Activated CD4-positive, alpha-beta T cell treated with anti-CD3 and anti-CD28 coated beads, Interleukin-2, amount 10 ng/mL, durations not matched to agents 24 days and 14 days (primary cell): ENCODE measurements around the gene OSTC. TPM values are rescaled to one million over a fixed set of nuclear protein-coding genes. Genes with fewer than 3 reads are reported as not detected.

ENCODE experiments used
- DNase-seq: peaks from one replicate; pipeline ENCODE4 v3.0.0; 2022
- H3K27ac Mint-ChIP-seq: one replicate; pipeline ENCODE4 v1.8.0; 2022; ENCODE audit warnings: mild to moderate bottlenecking, mixed read lengths
- H3K27me3 Mint-ChIP-seq: one replicate; pipeline ENCODE4 v1.8.0; 2022; ENCODE audit warnings: mixed read lengths
- H3K36me3 Mint-ChIP-seq: one replicate; pipeline ENCODE4 v1.8.0; 2022; ENCODE audit warnings: low read depth, mild to moderate bottlenecking, mixed read lengths
- H3K4me1 Mint-ChIP-seq: one replicate; pipeline ENCODE4 v1.8.0; 2021; ENCODE audit warnings: mixed read lengths
- H3K4me3 Mint-ChIP-seq: one replicate; pipeline ENCODE4 v1.8.0; 2022; ENCODE audit warnings: mild to moderate bottlenecking, moderate library complexity, mixed read lengths
- H3K9me3 Mint-ChIP-seq: one replicate; pipeline ENCODE4 v1.8.0; 2021; ENCODE audit warnings: mixed read lengths
- intact Hi-C: fragments of 100-400 bp; cut with micrococcal nuclease; formaldehyde crosslinking; loops from one replicate; pipeline ENCODE4 v1.15.1; 2023
- total RNA-seq: library from RNA; stranded (reverse); gene quantifications from 2 replicates; pipeline ENCODE4 v1.2.3, GENCODE V29; 2022

Gene OSTC
- total RNA-seq, 1 donor from 2014 or later, result 91.2 TPM

- intact Hi-C loops, result loop anchor here (10.0 kb wide), 1 partner anchor 1190 kb away; the partner anchor contains the start of gene GAR1
- Mint-ChIP-seq H3K9me3 (no peaks in the 10 kb centered on the region), H3K36me3 (peaks cover 76% of the 10 kb centered on the region), H3K4me3 (peak overlapping the region; percentile 93), H3K4me1 (peaks cover 40% of the 10 kb centered on the region), H3K27ac (peak overlapping the region; percentile 51), H3K27me3 (no peaks in the 10 kb centered on the region)
- DNase-seq, result no peak
Measured at GRCh38 chr4:108624263-108625056, 25.9 kb upstream of the OSTC start.

- intact Hi-C loops, result loop anchor here (10.0 kb wide), 1 partner anchor 1189 kb away; the partner anchor contains the start of gene GAR1
- Mint-ChIP-seq H3K36me3 (peaks cover 81% of the 10 kb centered on the region), H3K27ac (no peak overlapping the region), H3K9me3 (no peaks in the 10 kb centered on the region), H3K4me3 (no peak overlapping the region), H3K4me1 (peaks cover 30% of the 10 kb centered on the region), H3K27me3 (no peaks in the 10 kb centered on the region)
- no peak for DNase-seq
Measured at GRCh38 chr4:108626056-108626455, 24.3 kb upstream of the OSTC start.

- no peak overlapping the region for H3K27ac Mint-ChIP-seq
- intact Hi-C loops, result loop anchor here (10.0 kb wide), 1 partner anchor 1186 kb away; the partner anchor contains the start of gene GAR1
- H3K9me3 Mint-ChIP-seq, result no peaks in the 10 kb centered on the region
- H3K4me3 Mint-ChIP-seq, result no peak overlapping the region
- peaks cover 21% of the 10 kb centered on the region for H3K4me1 Mint-ChIP-seq
- no peak for DNase-seq
- no peaks in the 10 kb centered on the region for H3K27me3 Mint-ChIP-seq
- peaks cover 74% of the 10 kb centered on the region for H3K36me3 Mint-ChIP-seq
Measured at GRCh38 chr4:108628411-108628810, 22.0 kb upstream of the OSTC start.

GRCh38 chr4:108635070-108635655, 15.2 kb upstream of the OSTC start:
- Mint-ChIP-seq H3K27ac (no peak overlapping the region), H3K36me3 (peaks cover 53% of the 10 kb centered on the region)

GRCh38 chr4:108636246-108636645, 14.2 kb upstream of the OSTC start:
- Mint-ChIP-seq H3K27ac (no peak overlapping the region), H3K9me3 (no peaks in the 10 kb centered on the region), H3K4me3 (no peak overlapping the region), H3K27me3 (no peaks in the 10 kb centered on the region), H3K36me3 (peaks cover 48% of the 10 kb centered on the region), H3K4me1 (no peaks in the 10 kb centered on the region)
- no peak for DNase-seq
- intact Hi-C loops, result no loop called here

More at GRCh38 chr4:108635070-108635655, 15.2 kb upstream of the OSTC start:
- H3K9me3 Mint-ChIP-seq, result no peaks in the 10 kb centered on the region
- intact Hi-C loops, result no loop called here
- no peaks in the 10 kb centered on the region for H3K4me1 Mint-ChIP-seq
- H3K27me3 Mint-ChIP-seq, result no peaks in the 10 kb centered on the region
- no peak overlapping the region for H3K4me3 Mint-ChIP-seq
- no peak for DNase-seq

GRCh38 chr4:108637856-108638255, 12.5 kb upstream of the OSTC start:
- no peak overlapping the region for H3K4me3 Mint-ChIP-seq
- intact Hi-C loops, result no loop called here
- DNase-seq, result no peak
- no peaks in the 10 kb centered on the region for H3K27me3 Mint-ChIP-seq
- no peaks in the 10 kb centered on the region for H3K9me3 Mint-ChIP-seq
- H3K4me1 Mint-ChIP-seq, result no peaks in the 10 kb centered on the region
- H3K27ac Mint-ChIP-seq, result no peak overlapping the region
- H3K36me3 Mint-ChIP-seq, result peaks cover 41% of the 10 kb centered on the region

GRCh38 chr4:108644237-108644636, 6.2 kb upstream of the OSTC start:
- no peak overlapping the region for H3K27ac Mint-ChIP-seq
- no peak overlapping the region for H3K4me3 Mint-ChIP-seq
- intact Hi-C loops, result no loop called here
- no peaks in the 10 kb centered on the region for H3K4me1 Mint-ChIP-seq
- no peaks in the 10 kb centered on the region for H3K27me3 Mint-ChIP-seq
- no peak for DNase-seq
- no peaks in the 10 kb centered on the region for H3K9me3 Mint-ChIP-seq
- H3K36me3 Mint-ChIP-seq, result peaks cover 12% of the 10 kb centered on the region

GRCh38 chr4:108646706-108647105, 3.7 kb upstream of the OSTC start:
- intact Hi-C loops, result no loop called here

GRCh38 chr4:108649863-108650211, 562 bp upstream of the OSTC start:
- Mint-ChIP-seq H3K36me3 (peaks cover 18% of the 10 kb centered on the region), H3K27me3 (no peaks in the 10 kb centered on the region), H3K9me3 (no peaks in the 10 kb centered on the region), H3K4me1 (peaks cover 21% of the 10 kb centered on the region), H3K27ac (peak overlapping the region; percentile 86), H3K4me3 (peak overlapping the region; percentile 95)
- intact Hi-C loops, result loop anchor here (1.0 to 10.0 kb wide), 4 partner anchors 30 to 1165 kb away; partner anchors contain the start of genes GAR1, HADH and RPL34
- DNase-seq, result no peak

More at GRCh38 chr4:108646706-108647105, 3.7 kb upstream of the OSTC start:
- Mint-ChIP-seq H3K4me1 (peaks cover 6% of the 10 kb centered on the region), H3K27me3 (no peaks in the 10 kb centered on the region), H3K36me3 (peaks cover 7% of the 10 kb centered on the region), H3K27ac (no peak overlapping the region), H3K9me3 (no peaks in the 10 kb centered on the region), H3K4me3 (no peak overlapping the region)
- DNase-seq, result peak; percentile 45

- Mint-ChIP-seq H3K27me3 (no peaks in the 10 kb centered on the region), H3K36me3 (peaks cover 23% of the 10 kb centered on the region), H3K27ac (peak overlapping the region; percentile 86), H3K4me1 (peaks cover 21% of the 10 kb centered on the region), H3K9me3 (no peaks in the 10 kb centered on the region), H3K4me3 (peak overlapping the region; percentile 95)
- intact Hi-C loops, result loop anchor here (10.0 kb wide), 2 partner anchors 754 to 1164 kb away; partner anchors contain the start of gene GAR1
- no peak for DNase-seq
Measured at GRCh38 chr4:108651014-108651791, 804 bp downstream of the OSTC start.

GRCh38 chr4:108662629-108663028, 12.2 kb downstream of the OSTC start:
- no peak for DNase-seq
- peaks cover 54% of the 10 kb centered on the region for H3K36me3 Mint-ChIP-seq
- no peak overlapping the region for H3K27ac Mint-ChIP-seq
- H3K4me1 Mint-ChIP-seq, result no peaks in the 10 kb centered on the region
- no peak overlapping the region for H3K4me3 Mint-ChIP-seq
- intact Hi-C loops, result no loop called here
- H3K9me3 Mint-ChIP-seq, result no peaks in the 10 kb centered on the region
- H3K27me3 Mint-ChIP-seq, result no peaks in the 10 kb centered on the region

- Mint-ChIP-seq H3K4me3 (no peak overlapping the region), H3K9me3 (no peaks in the 10 kb centered on the region), H3K27ac (no peak overlapping the region), H3K4me1 (peaks cover 3% of the 10 kb centered on the region), H3K27me3 (no peaks in the 10 kb centered on the region), H3K36me3 (peaks cover 21% of the 10 kb centered on the region)
- intact Hi-C loops, result no loop called here
- no peak for DNase-seq
Measured at GRCh38 chr4:108674356-108674977, 24.1 kb downstream of the OSTC start.

- H3K27ac Mint-ChIP-seq, result no peak overlapping the region
- peaks cover 3% of the 10 kb centered on the region for H3K36me3 Mint-ChIP-seq
- DNase-seq, result no peak
- H3K27me3 Mint-ChIP-seq, result no peaks in the 10 kb centered on the region
- no peak overlapping the region for H3K4me3 Mint-ChIP-seq
- intact Hi-C loops, result no loop called here
- no peaks in the 10 kb centered on the region for H3K4me1 Mint-ChIP-seq
- H3K9me3 Mint-ChIP-seq, result no peaks in the 10 kb centered on the region
Measured at GRCh38 chr4:108681321-108681809, 31.0 kb downstream of the OSTC start.
